ENCODE results near the gene SLC48A1. TPM values are rescaled to one million over a fixed set of nuclear protein-coding genes. Genes with fewer than 3 reads are reported as not detected.

The SLC48A1 gene
- polyA plus RNA-seq, 1 donor (not counting 4 experiments of a cell fraction or from before 2014, with no cell fraction given), result 8.1 TPM

- Histone ChIP-seq H2AFZ (ENCODE audit: control insufficient read depth, low read length) (no peak overlapping the region), H3K4me3 (ENCODE audit: control insufficient read depth in 2 of 3, extremely low read depth in 1 of 3, insufficient read depth in 2 of 3, low read depth in 1 of 3, low read length in 3 of 3) (no peak overlapping the region), H3K9me1 (ENCODE audit: control insufficient read depth, extremely low read depth, insufficient read depth, low read length) (no peaks in the 10 kb centered on the region), H3K9me3 (ENCODE audit: control insufficient read depth, low read depth, low read length) (no peaks in the 10 kb centered on the region), H3K36me3 (ENCODE audit: control insufficient read depth in 2 of 2, extremely low read depth in 1 of 2, insufficient read depth in 2 of 2, low read length in 2 of 2) (peaks cover 3 to 13% of the 10 kb centered on the region in 2 experiments), H3K9ac (ENCODE audit: control insufficient read depth, extremely low read depth, insufficient read depth, low read length) (no peak overlapping the region), H3K27ac (ENCODE audit: control insufficient read depth, insufficient read depth, low read length) (no peak overlapping the region), H4K20me1 (ENCODE audit: control insufficient read depth, extremely low read depth, insufficient read depth, low read length) (no peaks in the 10 kb centered on the region), H3K27me3 (ENCODE audit: control insufficient read depth, extremely low read depth, insufficient read depth, low read length) (no peaks in the 10 kb centered on the region), H3K79me2 (ENCODE audit: control insufficient read depth, insufficient read depth, low read length) (no peaks in the 10 kb centered on the region), H3K4me2 (ENCODE audit: control insufficient read depth, extremely low read depth, insufficient read depth, low read depth, low read length) (no peak overlapping the region), H3K4me1 (ENCODE audit: control insufficient read depth, extremely low read depth, insufficient read depth, low read length) (peaks cover 17% of the 10 kb centered on the region)
- no peak for TF ChIP-seq EZH2 (IDR thresholded peaks at IDR 0.05; ENCODE audit: low read length)
- TF ChIP-seq, protein P1, sequence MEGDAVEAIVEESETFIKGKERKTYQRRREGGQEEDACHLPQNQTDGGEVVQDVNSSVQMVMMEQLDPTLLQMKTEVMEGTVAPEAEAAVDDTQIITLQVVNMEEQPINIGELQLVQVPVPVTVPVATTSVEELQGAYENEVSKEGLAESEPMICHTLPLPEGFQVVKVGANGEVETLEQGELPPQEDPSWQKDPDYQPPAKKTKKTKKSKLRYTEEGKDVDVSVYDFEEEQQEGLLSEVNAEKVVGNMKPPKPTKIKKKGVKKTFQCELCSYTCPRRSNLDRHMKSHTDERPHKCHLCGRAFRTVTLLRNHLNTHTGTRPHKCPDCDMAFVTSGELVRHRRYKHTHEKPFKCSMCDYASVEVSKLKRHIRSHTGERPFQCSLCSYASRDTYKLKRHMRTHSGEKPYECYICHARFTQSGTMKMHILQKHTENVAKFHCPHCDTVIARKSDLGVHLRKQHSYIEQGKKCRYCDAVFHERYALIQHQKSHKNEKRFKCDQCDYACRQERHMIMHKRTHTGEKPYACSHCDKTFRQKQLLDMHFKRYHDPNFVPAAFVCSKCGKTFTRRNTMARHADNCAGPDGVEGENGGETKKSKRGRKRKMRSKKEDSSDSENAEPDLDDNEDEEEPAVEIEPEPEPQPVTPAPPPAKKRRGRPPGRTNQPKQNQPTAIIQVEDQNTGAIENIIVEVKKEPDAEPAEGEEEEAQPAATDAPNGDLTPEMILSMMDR (optimal IDR thresholded peaks at IDR 0.05 in 1 of 3, IDR thresholded peaks at IDR 0.05 in 1 of 3, conservative IDR thresholded peaks at IDR 0.05 in 1 of 3; ENCODE audit: extremely low read depth in 1 of 3, insufficient read depth in 2 of 3, low read length in 3 of 3), result no peak
- DNase-seq (ENCODE audit: low read depth, low spot score) (no peak), FAIRE-seq (no peak)
- dilution Hi-C loops (cut with MboI; ENCODE audit: extremely low pct_ligation_motif_present, low sequenced_read_pairs), result no loop called here
These were observed 29.7 kb upstream of the SLC48A1 start for GRCh38 chr12:47743311-47743860.

DNA sequence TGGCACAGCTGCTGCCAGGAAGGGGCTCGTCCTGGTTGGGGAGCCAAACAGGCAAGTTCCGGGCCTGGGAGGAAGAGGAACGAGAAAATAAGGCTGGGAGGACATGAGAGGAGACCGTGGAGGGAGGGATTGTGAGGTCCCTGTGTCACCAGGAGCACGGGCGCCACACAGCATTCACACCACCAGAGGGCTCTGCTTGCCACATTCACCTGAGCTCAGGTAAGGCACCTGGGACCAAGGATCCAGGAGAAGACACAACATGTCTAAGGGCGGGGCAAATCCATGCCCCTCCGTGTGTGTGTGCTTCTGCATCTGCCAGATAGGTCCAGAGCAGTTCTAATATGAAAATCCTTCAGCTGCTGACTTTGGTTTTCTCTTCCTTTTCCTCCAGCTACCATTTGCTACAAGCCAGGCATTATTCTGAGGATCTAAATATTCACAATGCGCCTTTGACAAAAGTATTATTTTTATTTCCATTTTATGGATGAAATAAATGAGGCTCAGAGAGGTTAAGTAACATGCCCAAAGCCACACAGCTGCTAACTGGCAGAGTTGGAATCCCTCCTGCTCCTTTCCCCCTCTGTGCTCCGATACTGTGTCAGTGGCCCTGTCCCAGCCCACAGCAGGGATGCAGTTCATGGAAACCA, 28.9 kb upstream of the SLC48A1 start:
- no peak overlapping the region for H3K4me2 ChIP-seq (ENCODE audit: control insufficient read depth, extremely low read depth, insufficient read depth, low read depth, low read length)
- dilution Hi-C loops (cut with MboI; ENCODE audit: extremely low pct_ligation_motif_present, low sequenced_read_pairs), result no loop called here
- TF ChIP-seq, protein P1 (optimal IDR thresholded peaks at IDR 0.05 in 1 of 3, IDR thresholded peaks at IDR 0.05 in 1 of 3, conservative IDR thresholded peaks at IDR 0.05 in 1 of 3; ENCODE audit: extremely low read depth in 1 of 3, insufficient read depth in 2 of 3, low read length in 3 of 3), result peak in 2 of 3 experiments; percentile 86 to 93
- no peak for TF ChIP-seq EZH2 (IDR thresholded peaks at IDR 0.05; ENCODE audit: low read length)
- H3K9me1 ChIP-seq (ENCODE audit: control insufficient read depth, extremely low read depth, insufficient read depth, low read length), result no peaks in the 10 kb centered on the region
- no peaks in the 10 kb centered on the region for H3K27me3 ChIP-seq (ENCODE audit: control insufficient read depth, extremely low read depth, insufficient read depth, low read length)
- FAIRE-seq (peak; percentile 100), DNase-seq (ENCODE audit: low read depth, low spot score) (no peak)
- H3K9ac ChIP-seq (ENCODE audit: control insufficient read depth, extremely low read depth, insufficient read depth, low read length), result no peak overlapping the region
- H3K4me1 ChIP-seq (ENCODE audit: control insufficient read depth, extremely low read depth, insufficient read depth, low read length), result peaks cover 21% of the 10 kb centered on the region
- no peak overlapping the region for H2AFZ ChIP-seq (ENCODE audit: control insufficient read depth, low read length)
- no peaks in the 10 kb centered on the region for H4K20me1 ChIP-seq (ENCODE audit: control insufficient read depth, extremely low read depth, insufficient read depth, low read length)
- H3K27ac ChIP-seq (ENCODE audit: control insufficient read depth, insufficient read depth, low read length), result no peak overlapping the region
- H3K4me3 ChIP-seq (ENCODE audit: control insufficient read depth in 2 of 3, extremely low read depth in 1 of 3, insufficient read depth in 2 of 3, low read depth in 1 of 3, low read length in 3 of 3), result no peak overlapping the region
- H3K36me3 ChIP-seq (ENCODE audit: control insufficient read depth in 2 of 2, extremely low read depth in 1 of 2, insufficient read depth in 2 of 2, low read length in 2 of 2), result peaks cover 4 to 19% of the 10 kb centered on the region in 2 experiments
- H3K9me3 ChIP-seq (ENCODE audit: control insufficient read depth, low read depth, low read length), result no peaks in the 10 kb centered on the region
- no peaks in the 10 kb centered on the region for H3K79me2 ChIP-seq (ENCODE audit: control insufficient read depth, insufficient read depth, low read length)
